Medulla oblongata (tissue), 1 donor: Measurements from ENCODE around the gene ACVR1B.

ENCODE experiments used
- DNase-seq: peaks from one replicate; pipeline ENCODE4 v3.0.0-alpha.2; 2015; ENCODE audit errors: extremely low spot score

ACVR1B gene

GRCh38 chr12:52020539-52021336, 69.2 kb downstream of the ACVR1B start:
- no peak for DNase-seq

DNA sequence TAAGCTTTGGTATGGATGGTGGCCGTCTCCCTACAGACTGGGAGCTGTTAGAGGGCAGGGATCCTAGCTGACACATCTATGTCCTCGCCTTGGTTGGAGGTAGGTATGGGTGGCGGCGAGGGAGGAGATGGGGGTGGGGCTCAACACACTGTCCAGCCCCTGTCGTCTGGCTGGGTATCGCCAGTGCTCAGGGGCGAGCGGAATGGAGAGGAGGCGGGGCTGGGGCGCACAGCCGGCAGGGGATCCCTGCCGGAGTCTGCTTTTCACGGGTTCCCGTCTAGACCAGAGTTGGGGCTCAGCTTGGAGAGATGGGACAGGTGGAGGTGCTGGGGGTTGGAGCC, 71.3 kb downstream of the ACVR1B start:
- no peak for DNase-seq

- peak; percentile 77 for DNase-seq
Observed at GRCh38 chr12:52023182-52023975, 71.9 kb downstream of the ACVR1B start.

DNA sequence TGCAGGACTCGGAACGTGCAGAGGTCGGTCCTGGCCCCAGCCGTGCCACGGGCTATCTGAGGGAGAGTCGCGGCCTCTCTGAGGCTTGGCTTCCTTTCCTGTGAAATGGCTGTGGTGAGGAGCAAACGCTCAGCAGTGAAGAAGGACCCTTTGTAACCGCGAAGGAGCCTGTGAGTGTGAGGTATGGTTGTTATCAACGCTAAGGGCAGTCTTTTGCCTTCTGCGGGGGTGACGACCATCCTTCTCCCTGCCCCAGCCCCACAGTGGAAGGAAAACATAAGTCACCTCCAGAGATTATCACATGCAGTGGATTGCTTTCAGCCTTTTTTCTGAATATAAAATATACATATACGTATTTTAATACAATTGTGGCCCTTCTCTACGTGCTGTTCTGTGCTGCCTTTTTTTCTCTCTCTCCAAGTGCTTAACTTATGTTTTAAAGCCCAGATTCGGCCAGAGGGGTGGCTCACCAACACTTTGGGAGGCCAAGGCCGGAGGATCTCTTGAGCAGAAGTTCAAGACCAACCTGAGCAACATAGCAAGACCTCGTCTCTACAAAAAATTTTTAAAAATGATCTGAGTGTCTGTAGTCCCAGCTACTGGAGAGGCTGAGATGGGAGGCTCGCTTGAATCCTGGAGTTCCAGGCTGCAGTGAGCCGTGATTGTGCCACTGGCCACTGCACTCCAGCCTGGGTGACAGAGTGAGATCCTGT, 72.6 kb downstream of the ACVR1B start:
- no peak for DNase-seq

DNA sequence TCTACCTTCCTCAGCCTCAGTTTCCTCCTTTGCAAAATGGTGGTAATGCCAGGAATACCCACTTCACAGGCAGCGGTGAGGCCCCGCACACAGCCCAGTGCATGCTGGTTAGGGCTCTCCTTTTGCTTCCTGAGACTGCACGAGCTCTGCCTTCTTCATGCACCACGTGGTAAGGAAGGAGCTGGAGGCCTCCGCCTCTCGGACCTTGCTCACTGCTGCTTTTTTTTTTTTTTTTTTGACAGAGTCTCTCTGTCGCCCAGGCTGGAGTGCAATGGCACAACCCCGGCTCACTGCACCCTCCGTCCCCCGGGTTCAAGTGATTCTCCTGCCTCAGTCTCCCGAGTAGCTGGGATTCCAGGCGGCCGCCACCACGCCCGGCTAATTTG, 73.3 kb downstream of the ACVR1B start:
- peak; percentile 57 for DNase-seq

DNA sequence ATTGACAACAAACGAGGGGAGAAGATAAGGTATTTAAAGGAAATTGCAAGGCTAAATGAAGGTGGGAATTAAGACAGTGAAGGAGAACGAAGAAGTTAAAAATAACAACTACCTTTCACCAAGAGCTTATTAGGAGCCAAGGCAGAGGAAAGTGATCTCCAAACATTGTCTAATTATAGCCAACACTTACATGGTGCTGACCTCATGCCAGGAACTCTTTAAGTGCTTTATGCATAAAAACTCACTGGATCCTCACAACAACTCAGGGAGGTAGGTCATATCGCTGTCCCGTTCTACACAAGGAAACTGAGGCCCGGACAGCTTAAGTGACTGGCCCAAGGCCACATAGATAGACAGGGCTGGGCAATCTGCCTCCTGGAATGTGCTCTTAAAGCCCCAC, 74.8 kb downstream of the ACVR1B start:
- DNase-seq, result no peak

GRCh38 chr12:52027085-52027843, 75.8 kb downstream of the ACVR1B start:
- DNase-seq, result no peak

- DNase-seq, result no peak
Observed at GRCh38 chr12:52029685-52030084, 78.2 kb downstream of the ACVR1B start.

GRCh38 chr12:52032446-52032803, 80.9 kb downstream of the ACVR1B start:
- peak; percentile 79 for DNase-seq

DNA sequence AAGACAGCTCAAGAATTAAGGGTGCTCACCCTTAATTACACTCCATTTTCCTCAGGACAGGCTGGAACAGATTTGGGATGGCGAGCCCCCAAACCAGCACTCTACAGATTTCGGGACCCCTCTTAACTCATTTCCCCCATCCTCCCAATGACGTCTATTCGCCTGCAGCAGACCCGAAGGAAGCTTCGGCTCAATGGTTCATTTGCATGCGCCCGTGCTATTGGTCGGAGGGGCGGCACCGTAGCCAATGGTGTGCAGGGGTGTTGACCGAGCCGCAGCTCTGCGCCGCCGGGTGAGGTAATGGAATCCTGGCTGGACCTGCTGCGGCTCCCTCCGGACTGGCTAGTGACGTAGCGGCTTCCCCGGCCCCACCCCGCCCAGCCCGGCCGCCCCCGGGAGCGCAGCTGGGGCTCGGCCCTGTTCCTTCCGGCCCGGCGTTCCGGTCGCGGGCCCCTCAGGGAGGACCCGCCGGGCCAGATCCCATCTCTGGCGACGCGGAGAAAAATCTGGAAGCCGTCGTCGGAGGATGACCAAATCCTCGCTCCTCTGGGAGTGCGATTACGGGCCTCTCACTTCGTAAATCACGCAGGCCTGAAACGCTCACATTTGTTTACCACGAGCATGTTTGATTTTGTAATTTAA, 81.4 kb downstream of the ACVR1B start:
- peak; percentile 98 for DNase-seq

- no peak for DNase-seq
Observed at GRCh38 chr12:52033446-52034140, 82.1 kb downstream of the ACVR1B start.

- DNase-seq, result no peak
Observed at GRCh38 chr12:52035190-52035589, 83.7 kb downstream of the ACVR1B start.

- DNase-seq, result no peak
Observed at GRCh38 chr12:52035926-52036325, 84.4 kb downstream of the ACVR1B start.

- DNase-seq, result peak; percentile 81
Observed at GRCh38 chr12:52036587-52037171, 85.2 kb downstream of the ACVR1B start.

GRCh38 chr12:52037248-52037861, 85.9 kb downstream of the ACVR1B start:
- peak; percentile 13 for DNase-seq

DNA sequence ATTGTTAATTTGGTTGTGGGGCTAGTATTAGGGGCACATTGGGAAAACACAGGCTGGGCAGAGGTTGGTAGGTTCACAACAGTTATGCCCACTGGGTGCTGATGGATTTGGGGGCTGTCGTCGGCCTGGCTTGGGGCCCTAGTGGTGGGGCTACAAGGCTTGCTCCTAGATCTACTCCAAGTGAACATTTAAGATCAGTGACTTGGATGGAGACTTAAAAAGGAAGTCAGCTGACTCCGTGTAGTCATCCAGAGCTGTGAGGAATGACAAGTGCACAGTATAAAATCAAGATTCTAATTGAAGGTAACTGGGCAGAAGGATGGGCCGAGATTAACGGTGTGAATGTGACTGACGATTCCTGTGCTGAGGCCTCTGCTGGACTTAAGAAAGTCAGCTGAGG, 86.9 kb downstream of the ACVR1B start:
- DNase-seq, result no peak

- no peak for DNase-seq
Observed at GRCh38 chr12:52041035-52041434, 89.5 kb downstream of the ACVR1B start.

- DNase-seq, result no peak
Observed at GRCh38 chr12:52041695-52042123, 90.2 kb downstream of the ACVR1B start.

- no peak for DNase-seq
Observed at GRCh38 chr12:52042706-52043385, 91.3 kb downstream of the ACVR1B start.
